Astrocyte (in vitro differentiated cells and primary cell): ENCODE measurements around the gene DPYSL3.

Experiments
- CTCF ChIP-seq: IDR thresholded peaks from 2 replicates; pipeline ENCODE4 v1.5.1; 2011; ENCODE audit warnings: low read depth, mild to moderate bottlenecking, inconsistent platforms, low read length, moderate library complexity; ENCODE audit not compliant: insufficient read depth
- EZH2 ChIP-seq: IDR thresholded peaks from 2 replicates; pipeline ENCODE4 v1.6.1; 2012; ENCODE audit warnings: mild to moderate bottlenecking, low read length, inconsistent platforms; ENCODE audit not compliant: insufficient read depth

- TF ChIP-seq CTCF (no peak), EZH2 (no peak)
These were observed 163.8 kb downstream of the DPYSL3 start for GRCh38 chr5:147346006-147346561.
